GM21723 (cell line): ENCODE measurements around the gene CNTRL.
"Not testable (repeated sequence)": the region's sequence is repeated elsewhere in the genome, so short reads cannot be mapped to it uniquely, and the experiment has no call there.

Source experiments
- ATAC-seq: cut with Tn5 transposase; IDR thresholded peaks from one replicate; pipeline ENCODE4 v1.9.1; 2021; ENCODE audit warnings: mild to moderate bottlenecking, moderate library complexity; ENCODE audit not compliant: unreplicated experiment

The CNTRL gene

DNA sequence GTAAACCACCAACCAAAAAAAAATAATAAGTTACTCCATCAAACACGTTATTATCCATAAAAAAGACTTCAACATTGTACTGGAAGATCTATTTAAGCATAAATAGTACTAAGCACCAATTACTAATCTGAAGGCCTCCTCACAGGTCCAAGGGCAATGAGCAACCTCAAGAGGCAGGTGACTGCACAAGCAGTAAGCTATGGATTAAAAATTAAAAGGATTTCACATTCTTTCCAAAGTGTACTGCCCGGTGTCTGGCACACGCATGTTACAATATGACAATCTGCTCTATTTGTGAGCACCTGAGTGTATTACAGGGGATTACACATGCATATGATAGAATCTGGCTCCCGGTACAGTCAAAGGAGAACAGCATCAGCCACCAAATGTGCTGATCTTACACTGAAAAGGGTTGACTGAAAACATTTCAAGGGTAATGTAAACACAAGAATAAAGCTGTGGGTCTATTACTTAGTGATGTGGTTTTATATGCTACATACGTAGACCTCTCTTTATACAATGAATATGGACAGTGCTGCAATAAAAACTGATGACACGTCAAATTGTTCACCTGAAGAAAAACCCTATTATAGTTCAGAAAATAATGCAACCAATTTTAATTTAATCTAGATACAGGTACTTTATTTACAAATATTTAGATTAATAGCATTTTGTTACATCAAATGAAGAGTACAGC, 104.1 kb downstream of the CNTRL start:
- ATAC-seq: no peak

DNA sequence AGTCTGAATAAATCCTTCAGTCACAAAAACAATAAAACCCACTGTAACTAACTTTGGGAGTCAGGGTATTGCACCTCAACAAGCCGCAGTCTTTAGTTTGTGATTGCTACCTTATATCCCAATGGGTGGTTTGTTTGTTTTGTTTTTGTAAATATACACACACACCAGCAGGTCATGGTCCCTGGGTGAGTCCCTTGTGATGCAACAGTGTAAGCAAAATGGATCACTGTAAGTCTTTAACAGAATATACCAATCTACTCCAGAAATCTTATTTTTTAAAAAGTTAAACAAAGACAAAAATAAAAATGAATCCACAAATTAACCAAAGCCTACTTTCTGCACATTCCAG, 104.6 kb downstream of the CNTRL start:
- ATAC-seq: not testable (repeated sequence)

DNA sequence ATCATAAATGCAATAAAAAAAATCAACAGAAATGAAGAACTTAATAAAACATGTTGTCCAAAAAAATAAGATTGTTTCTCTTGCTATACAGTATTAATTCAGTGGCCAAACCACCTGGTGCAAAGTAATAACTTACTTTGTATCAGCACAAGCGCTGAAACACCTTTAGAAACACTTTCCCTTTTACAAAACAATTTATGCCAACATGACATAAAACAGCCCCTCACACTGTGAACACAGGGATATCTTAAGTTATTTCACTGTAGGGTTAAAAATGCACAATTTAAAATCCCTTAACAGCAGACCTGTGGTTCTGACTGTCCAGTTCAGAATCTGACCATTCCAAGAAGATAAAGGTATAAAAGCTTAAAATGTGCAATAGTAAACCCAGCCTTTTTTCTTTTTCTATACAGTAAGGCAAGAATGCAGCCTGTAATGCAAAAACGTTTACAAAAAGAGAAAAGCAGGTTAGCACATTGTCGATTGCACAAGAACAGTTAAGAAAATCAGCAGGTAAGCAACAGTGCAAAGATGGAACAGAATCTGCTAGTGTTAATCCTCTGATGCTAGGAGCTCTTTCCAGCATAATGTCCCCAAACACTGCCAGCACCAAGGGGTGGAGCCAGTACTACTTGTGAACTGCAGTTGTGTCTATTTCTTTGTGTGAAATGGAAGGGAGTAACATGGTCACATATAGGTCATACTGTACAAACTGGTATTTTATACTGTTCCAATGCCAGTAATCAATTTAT, 105.4 kb downstream of the CNTRL start:
- ATAC-seq: no peak

DNA sequence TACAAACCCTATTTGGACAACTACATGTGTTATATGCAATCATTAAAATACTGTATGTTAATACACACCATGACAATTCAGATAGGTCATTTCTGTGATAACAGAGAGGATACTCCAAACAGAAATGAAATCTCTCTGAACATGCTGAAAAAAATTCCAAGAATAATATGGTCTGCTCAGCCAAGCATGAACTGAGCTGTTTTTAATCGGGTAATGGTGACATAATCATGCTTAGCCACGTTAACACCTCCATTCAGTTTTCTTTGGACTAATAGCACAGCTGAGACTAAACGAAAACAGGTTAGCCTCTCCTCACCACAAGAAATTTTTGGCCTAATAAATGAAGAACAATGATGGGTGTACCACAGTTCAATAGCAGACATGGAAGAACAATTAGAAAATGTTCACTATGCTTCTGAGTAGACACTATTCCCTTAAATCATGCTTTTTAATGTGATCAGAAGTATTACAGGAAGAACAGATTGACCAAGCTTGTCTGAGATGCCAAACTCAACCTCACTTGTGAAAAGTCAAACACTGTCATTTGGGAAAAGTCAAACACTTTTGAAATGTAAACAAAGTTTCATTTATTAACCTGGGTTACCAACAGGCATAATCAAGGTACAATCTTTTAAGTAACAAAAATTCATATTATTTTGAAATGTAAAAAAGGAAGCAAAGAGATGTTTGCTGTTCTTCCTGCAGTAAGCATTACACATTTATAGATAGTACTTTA, 107.5 kb downstream of the CNTRL start:
- ATAC-seq: no peak

DNA sequence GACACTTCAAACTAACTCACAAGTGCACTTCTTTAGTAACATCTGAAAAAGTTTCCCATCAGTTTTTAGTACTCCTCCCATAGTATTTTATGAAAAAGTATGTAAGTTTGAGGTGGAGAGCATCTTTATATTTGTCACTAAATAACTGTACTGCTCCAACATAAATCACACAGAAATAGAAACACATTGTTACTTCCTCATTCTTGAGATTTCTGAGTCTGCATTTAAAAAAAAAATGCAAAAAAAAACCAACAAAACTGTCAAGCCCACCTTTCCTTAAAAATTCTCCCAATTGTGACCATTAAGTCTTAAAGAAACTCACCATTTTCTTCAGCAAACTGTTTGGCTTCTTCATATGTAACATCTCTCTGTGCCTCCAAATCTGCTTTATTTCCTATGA, 108.2 kb downstream of the CNTRL start:
- no peak for ATAC-seq

DNA sequence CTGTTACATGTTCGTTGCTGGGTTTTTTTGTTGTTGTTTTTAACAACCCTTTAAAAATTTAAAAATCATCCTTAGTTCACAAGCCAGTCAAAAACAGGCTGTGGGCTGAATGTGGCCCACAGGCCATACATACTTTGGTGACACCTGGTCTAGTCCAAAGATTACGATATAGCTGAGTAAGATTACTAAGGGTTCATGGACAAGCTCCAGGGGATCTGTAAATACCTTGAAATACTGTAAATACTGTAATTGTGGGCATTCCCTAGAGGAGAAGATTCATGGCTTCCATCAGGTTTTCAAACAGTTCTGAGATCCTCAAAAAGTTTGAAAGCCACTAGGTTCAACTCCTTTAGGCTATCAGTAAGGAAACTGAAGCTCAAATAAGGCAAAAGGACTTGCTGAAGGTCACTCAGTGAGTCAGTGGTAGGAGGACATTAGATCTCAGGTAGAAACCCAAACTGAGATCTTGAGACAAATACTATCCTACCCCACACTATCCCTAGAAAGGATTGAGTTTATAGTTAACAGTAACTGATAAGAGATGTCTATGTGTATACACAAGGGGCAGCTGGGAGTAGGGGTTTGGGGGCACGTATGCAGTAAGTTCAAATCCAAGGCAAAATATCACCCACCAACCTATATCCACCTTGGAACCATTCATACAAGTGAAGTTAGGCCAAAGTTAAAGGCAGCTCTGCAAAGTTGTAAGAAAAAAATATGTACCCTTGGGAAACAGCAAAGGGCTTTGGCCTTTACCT, 109.1 kb downstream of the CNTRL start:
- no peak for ATAC-seq

DNA sequence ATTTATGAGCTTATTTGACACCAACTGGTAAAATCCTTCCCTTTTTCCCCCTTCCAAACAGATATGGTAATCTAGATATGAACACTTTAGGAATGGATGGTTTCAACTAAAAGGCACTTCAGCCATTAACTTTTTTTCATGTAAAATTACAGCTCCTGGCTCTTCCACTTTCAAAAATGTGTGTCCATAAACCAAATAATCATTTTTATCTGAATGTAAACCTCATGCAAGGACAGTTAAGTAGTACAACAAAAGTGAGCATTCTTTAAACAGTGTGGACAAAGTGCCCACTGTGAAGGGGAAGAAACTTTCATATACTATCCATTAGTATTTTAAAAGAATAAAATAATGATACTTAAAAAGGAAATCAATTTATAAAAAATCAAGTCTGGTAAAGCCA, 109.7 kb downstream of the CNTRL start:
- ATAC-seq: no peak

DNA sequence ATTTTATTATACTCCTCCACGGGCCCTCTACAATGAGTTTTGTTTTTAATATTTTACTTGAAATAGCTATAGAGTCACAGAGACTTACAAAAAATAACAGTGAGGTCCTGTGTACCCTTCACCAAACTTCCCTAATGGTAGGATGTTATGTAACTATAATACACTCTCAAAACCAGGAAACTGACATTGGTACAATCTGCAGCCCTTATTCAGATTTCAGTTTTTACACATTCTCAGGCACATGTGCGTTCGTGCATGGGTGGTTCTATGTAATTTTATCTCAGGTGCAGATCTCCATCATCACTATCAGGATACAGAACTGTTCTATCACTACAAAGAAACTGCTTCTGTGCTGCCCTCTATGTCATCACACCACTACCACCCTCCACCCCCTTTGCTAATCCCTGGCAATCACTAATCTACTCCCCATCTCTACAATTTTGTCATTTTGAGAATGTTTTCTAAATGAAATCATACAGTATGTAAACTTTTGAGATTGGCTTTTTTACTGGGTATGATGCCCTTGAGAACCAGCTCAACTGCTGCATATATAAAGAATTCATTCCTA, 110.5 kb downstream of the CNTRL start:
- ATAC-seq: no peak

DNA sequence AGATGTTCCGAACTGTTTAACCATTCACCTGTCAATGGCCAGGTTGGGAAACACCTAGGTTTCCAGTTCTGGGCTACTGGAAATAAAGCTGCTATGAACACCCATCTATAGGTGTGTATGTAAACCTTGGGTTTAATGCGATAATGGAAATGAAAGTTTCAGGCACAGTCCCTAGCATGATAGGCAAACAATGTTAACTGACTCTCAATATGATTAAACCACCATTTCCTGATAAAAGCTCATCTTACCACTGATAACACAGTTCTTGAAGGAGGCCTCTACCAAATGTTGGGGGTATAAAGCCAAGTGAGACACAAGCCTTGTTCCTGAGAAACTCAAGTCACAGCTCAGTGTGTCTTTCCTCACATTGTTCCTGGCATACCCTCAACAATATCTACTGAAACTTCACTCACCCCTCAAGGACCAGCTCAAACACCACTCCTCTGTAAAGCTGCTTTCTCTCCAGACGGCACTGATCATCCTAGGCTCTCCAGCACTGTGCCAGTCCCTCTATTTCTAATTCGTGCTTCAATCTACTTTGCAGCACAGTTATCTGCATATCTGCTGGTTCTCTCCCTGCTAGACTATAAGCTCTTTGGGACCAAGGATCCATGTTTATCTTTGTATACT, 111.1 kb downstream of the CNTRL start:
- ATAC-seq: no peak

DNA sequence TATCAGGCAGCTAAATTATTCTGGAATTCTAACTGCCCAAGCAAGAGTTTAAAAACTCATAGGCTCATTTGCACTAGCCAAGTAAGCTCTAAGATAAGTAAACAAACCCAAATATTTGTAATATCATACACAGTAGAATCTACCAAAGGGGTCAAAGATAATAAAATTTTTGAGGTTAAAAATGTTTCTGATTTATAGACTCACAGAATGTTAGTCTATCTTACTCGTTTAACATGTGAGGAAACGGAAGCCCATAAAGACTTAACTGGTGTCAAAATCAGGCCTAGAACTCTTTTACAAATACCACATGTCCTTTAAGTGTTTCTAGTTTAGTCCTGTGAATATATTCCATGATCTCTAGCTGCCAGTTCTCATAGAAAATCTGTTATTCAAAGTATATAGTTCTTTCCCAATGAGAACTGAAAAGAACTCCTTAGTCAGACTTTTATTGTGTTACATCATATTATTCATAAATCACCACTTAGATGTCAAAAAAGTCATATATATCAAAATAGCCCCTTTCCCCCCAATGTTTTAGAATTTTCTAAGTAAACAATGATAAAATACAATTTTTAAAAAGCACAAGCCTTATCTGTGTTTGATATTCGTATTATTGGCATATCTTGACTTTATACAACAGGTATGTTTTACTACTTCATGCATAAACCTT, 113.0 kb downstream of the CNTRL start:
- ATAC-seq: no peak

DNA sequence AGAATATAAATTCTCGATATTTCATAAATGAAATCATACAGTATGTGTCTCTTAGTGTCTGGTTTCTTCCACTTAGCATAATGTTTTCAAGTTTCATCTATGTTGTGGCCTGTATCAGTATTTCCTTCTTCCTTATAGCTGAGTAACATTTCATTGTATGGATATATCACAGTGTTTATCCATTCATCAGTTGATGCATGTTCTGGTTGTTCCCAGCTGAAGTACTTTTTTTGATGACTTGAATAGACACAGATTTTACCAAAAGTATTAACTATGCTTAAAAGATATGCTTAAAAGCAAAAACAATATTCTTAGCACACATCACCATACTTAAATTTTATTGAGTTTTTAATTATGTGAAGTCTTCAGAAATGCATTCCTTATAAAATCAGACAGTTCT, 114.3 kb downstream of the CNTRL start:
- ATAC-seq: no peak

DNA sequence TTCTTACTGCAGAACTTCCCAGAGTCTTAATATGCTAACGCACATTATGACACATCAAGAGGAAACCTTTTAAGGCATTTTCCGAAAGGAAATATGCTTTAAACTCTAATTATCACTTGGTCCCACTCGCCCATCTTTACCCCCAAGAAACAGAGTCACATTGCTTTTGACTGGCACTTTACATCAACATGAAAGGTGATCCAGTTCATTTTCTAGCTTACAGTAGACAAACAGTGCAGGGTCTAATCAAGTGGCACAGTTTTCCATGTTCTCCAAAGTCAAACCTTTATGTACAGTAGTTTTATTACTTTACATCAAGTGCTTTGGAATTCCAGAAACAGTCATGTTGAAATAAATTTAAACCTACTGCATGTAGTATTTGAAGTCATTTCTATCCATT, 114.9 kb downstream of the CNTRL start:
- no peak for ATAC-seq

DNA sequence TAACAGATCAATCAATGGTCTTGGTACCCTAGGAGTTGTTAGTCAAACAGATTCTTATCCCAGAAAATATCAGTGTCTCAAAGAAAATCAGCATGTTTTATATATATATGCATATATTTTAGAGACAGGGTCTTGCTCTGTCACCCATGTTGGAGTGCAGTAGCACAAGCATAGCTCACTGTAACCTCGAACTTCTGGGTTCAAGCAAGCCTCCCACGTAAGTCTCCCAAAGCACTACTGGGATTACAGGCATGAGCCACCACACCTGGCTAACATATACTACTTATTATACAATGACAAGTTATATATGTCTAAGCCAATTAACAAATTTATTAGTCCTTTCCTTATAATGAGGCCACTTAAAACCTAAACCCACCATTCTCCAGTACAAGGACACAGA, 116.5 kb downstream of the CNTRL start:
- no peak for ATAC-seq

DNA sequence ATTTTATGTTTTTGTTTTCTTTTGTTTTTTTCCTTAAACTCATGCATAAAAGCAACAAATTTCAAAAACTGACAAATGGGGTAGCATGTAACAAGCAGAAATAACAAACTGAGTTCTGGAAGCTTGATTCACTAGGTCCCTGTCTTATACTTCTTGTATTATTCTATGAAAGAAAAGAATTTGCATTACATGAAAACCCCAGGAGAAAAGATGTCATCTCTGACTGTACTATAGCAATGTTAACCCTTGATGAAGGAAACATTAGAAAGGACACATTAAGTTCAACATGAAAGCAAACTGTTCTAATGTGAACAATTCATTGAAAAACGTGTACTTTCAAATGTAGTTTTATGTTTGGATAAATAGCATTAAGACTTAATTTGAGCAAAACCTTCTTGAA, 117.8 kb downstream of the CNTRL start:
- no peak for ATAC-seq

DNA sequence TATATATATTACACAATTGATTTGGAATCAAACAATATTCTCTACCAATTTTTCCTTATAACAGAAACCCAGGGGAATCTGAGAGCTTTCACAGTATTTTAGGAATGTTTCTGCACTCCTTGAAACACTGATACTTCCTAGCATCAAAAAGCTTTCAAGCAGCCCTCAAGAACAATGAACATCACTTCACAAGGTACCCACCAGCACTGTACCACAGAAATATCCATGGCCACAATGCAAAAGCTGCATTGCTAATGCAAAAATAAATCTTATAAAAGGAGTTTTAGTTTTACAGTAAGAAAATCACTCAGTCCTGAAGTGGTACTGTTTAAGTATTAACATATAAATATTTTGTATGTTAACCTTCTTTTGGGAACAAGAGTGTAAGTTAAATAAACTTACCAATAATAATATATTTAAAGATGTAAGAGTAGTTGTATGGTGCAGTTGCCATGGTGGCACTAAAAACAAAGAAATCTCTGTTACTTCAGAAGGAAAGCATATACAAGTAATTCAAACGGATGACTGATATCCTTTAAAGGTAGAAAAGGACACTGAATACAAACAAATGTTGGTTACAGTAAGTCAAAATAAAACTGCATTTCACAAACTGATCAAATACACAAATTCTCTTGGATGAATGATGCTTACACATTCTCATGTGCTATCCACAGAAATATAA, 118.3 kb downstream of the CNTRL start:
- ATAC-seq: no peak

DNA sequence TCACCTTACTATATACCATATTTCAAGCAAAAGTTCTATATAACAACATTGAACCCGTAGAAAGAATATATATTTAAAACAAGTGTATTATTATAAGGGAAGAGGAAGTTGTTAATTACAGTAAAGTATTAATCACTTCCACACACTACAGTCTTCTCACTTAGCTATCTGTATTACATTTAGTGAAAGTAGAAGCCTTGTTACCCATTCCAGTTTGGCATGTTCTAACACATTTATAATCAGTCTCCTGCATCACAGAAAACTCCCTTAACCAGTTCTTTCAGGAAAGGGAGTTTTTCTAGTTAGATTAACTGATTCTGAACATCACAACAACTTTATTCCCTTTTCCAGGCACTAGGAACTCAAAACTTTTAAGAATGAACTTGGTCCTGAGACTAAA, 120.0 kb downstream of the CNTRL start:
- no peak for ATAC-seq

DNA sequence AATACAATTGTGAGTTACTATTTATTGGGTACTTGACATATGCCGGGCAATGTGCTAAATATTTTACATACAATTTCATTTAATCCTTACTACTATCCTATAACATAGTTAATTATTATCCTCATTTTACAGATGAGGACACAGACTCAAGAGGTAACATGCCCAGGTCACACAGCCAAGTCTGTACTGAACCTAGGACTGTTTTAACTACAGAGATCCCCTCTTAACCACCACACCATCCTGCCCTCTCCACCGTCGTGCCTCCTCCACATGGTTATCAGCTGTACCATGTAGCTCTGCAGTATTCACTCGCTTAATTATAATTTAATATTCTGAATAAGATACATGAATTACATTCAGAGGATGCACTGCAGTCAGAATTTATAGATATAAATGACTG, 121.6 kb downstream of the CNTRL start:
- ATAC-seq: no peak

DNA sequence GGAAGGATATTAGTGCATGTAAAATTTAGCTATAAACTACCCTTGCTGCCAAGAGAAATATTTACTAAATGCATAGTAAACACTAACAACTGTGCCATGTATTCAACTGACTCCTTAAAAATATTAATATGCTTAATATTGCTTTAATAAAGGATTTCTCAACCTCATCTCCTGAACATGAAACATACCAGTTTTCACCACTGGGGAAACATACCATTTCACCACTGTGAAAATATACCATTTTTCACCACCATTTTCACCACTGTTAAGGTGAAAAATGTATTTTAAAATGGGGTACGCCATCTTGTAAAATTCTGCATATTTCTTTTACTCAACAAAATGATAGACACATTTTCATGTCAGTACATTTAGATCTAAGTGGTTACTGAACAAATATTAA, 122.4 kb downstream of the CNTRL start:
- ATAC-seq: no peak

DNA sequence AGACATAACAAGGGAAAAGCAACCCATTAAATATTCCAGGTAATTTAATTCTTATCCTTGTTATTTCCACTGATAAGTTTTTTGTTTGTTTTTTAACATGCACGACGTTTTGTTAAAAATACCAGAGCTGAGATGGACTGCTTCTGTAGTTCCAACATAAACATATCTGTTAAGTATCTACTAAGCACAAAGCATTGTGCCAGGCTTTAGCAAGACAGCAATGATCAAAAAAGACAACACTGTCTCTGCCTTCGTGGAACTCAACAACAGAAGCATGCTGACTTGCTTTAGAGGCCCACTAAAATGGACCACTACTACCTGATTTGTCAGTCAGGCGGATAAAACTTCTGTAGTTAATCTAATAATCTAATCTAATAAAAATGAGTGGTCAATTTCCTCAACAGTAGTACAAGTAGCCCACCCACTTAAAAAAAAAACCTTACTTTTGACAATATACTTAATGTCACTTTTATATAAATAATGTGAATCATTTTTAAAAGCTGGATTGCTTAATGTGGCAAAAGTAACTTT, 123.8 kb downstream of the CNTRL start:
- no peak for ATAC-seq
